Testis (tissue), 3 donors: ENCODE measurements around the gene AGBL1. TPM values are rescaled to one million over a fixed set of nuclear protein-coding genes. Genes with fewer than 3 reads are reported as not detected.

Experiments
- DNase-seq: peaks from one replicate; pipeline ENCODE4 v3.0.0-alpha.2; 2019
- H3K27ac ChIP-seq, 2 donors: fragments of 200-600 bp; sonication (generic); one replicate each; pipeline ENCODE4 v1.5.1; 2019
- H3K27me3 ChIP-seq: fragments of 200-600 bp; sonication (generic); one replicate; pipeline ENCODE4 v1.5.1; 2019
- H3K36me3 ChIP-seq: fragments of 200-600 bp; sonication (generic); one replicate; pipeline ENCODE4 v1.5.1; 2017; ENCODE audit warnings: low read depth; ENCODE audit errors: missing control alignments
- H3K4me1 ChIP-seq: fragments of 200-600 bp; sonication (generic); one replicate; pipeline ENCODE4 v1.5.1; 2019
- H3K4me3 ChIP-seq, 2 donors: fragments of 200-600 bp; sonication (generic); one replicate each; pipeline ENCODE4 v1.5.1; 2017 to 2019
- H3K9me3 ChIP-seq: fragments of 200-600 bp; sonication (generic); one replicate; pipeline ENCODE4 v1.5.1; 2017
- CTCF ChIP-seq, 3 experiments: fragments of 450-650 bp in 2 of 3; fragments of 200-600 bp in 1 of 3; sonication (generic) in 1 of 3; IDR thresholded peaks; one replicate each; pipeline ENCODE4 v1.5.1; 2016 to 2019; ENCODE audit warnings: antibody characterized with exemption in 3 of 3, mild to moderate bottlenecking in 2 of 3, moderate library complexity in 1 of 3
- POLR2A ChIP-seq: fragments of 450-650 bp; IDR thresholded peaks from one replicate; pipeline ENCODE4 v1.6.1; 2017; ENCODE audit warnings: antibody characterized with exemption, mild to moderate bottlenecking, moderate library complexity
- WGBS, 2 donors: methylation state at CpG; one replicate each; pipeline ENCODE4 v1.1.5; 2018; 5-methylcytosine and 5-hydroxymethylcytosine counted together
- intact Hi-C: fragments of 100-400 bp; cut with DNase I; formaldehyde crosslinking; loops from one replicate; pipeline ENCODE4 v1.15.1; 2023; ENCODE audit warnings: low total_unique reads
- polyA plus RNA-seq: library from polyadenylated mRNA; stranded (reverse); fragments of 350-450 nt; fragmentation: Illumina TruSeq; extraction: RNeasy Lipid Tissue Mini Kit (QIAGEN cat#74804); gene quantifications from one replicate; pipeline ENCODE4 v1.2.3, GENCODE V29; 2014; ENCODE audit warnings: low read depth, low replicate concordance; ENCODE audit not compliant: insufficient read depth
- total RNA-seq, 2 donors: library from RNA; depleted of rRNA; stranded (reverse); fragments of >200 nt; gene quantifications; one replicate each; pipeline ENCODE4 v1.2.3, GENCODE V29; 2016

AGBL1 gene
- total and polyA plus RNA-seq, 3 donors from 2014 or later: 0.37 to 0.94 (median 0.70) TPM

GRCh38 chr15:86327230-86327865 is 247.7 kb downstream of the AGBL1 start:
- Histone ChIP-seq H3K4me3 (no peak overlapping the region), H3K9me3 (no peaks in the 10 kb centered on the region), H3K27ac (no peak overlapping the region), H3K27me3 (no peaks in the 10 kb centered on the region), H3K36me3 (no peaks in the 10 kb centered on the region), H3K4me1 (no peaks in the 10 kb centered on the region)
- intact Hi-C loops: no loop called here
- WGBS, 2 donors: 47 to 59% methylated on average over 2 of the region's 2 CpGs
- no peak for TF ChIP-seq CTCF (IDR thresholded peaks at IDR 0.05)
- TF ChIP-seq POLR2A: no peak
- DNase-seq: no peak

GRCh38 chr15:86328658-86329057 is 249.0 kb downstream of the AGBL1 start:
- H3K27ac ChIP-seq: no peak overlapping the region
- intact Hi-C loops: no loop called here
- 76 to 81% methylated on average over 2 of the region's 2 CpGs for WGBS, 2 donors
- no peak for TF ChIP-seq CTCF (IDR thresholded peaks at IDR 0.05)
- no peak for TF ChIP-seq POLR2A
- H3K9me3 ChIP-seq: no peaks in the 10 kb centered on the region
- no peak overlapping the region for H3K4me3 ChIP-seq
- no peaks in the 10 kb centered on the region for H3K27me3 ChIP-seq
- no peak for DNase-seq
- no peaks in the 10 kb centered on the region for H3K36me3 ChIP-seq
- H3K4me1 ChIP-seq: no peaks in the 10 kb centered on the region

GRCh38 chr15:86329311-86330013 is 249.8 kb downstream of the AGBL1 start:
- intact Hi-C loops: no loop called here
- WGBS, 2 donors: 97 to 100% methylated on average over 2 to 3 of the region's 3 CpGs

GRCh38 chr15:86333819-86334218 is 254.1 kb downstream of the AGBL1 start:
- Histone ChIP-seq H3K4me1 (no peaks in the 10 kb centered on the region), H3K27me3 (no peaks in the 10 kb centered on the region), H3K4me3 (no peak overlapping the region), H3K27ac (no peak overlapping the region), H3K9me3 (no peaks in the 10 kb centered on the region), H3K36me3 (no peaks in the 10 kb centered on the region)
- no peak for DNase-seq
- no peak for TF ChIP-seq CTCF (IDR thresholded peaks at IDR 0.05)
- TF ChIP-seq POLR2A: no peak
- intact Hi-C loops: no loop called here

More at GRCh38 chr15:86329311-86330013, 249.8 kb downstream of the AGBL1 start:
- TF ChIP-seq CTCF (IDR thresholded peaks at IDR 0.05) (no peak), POLR2A (no peak)
- no peak overlapping the region for H3K4me3 ChIP-seq
- no peaks in the 10 kb centered on the region for H3K9me3 ChIP-seq
- no peaks in the 10 kb centered on the region for H3K36me3 ChIP-seq
- H3K27ac ChIP-seq: no peak overlapping the region
- H3K27me3 ChIP-seq: no peaks in the 10 kb centered on the region
- H3K4me1 ChIP-seq: no peaks in the 10 kb centered on the region
- no peak for DNase-seq
